NCI-H2227 (cell line): ENCODE measurements around the gene LIN37.

Experiments used
- DNase-seq: peaks from one replicate; lab custom pipeline; 2025; ENCODE audit not compliant: unreplicated experiment; lab: John Stamatoyannopoulos, UW

LIN37 gene

GRCh38 chr19:35734273-35734672 lies 14.1 kb upstream of the LIN37 start:
- DNase-seq: no peak

GRCh38 chr19:35734889-35735288 lies 13.5 kb upstream of the LIN37 start:
- DNase-seq: no peak

- no peak for DNase-seq
Observed at GRCh38 chr19:35736913-35737886, 11.2 kb upstream of the LIN37 start.

GRCh38 chr19:35738021-35738886 lies 10.1 kb upstream of the LIN37 start:
- DNase-seq: no peak

- DNase-seq: no peak
Observed at GRCh38 chr19:35738887-35739229, 9.5 kb upstream of the LIN37 start.

GRCh38 chr19:35739275-35740107 lies 8.9 kb upstream of the LIN37 start:
- DNase-seq: no peak

GRCh38 chr19:35740108-35740422 lies 8.3 kb upstream of the LIN37 start:
- DNase-seq: no peak

GRCh38 chr19:35740423-35741202 lies 7.8 kb upstream of the LIN37 start:
- DNase-seq: peak; percentile 100

GRCh38 chr19:35741203-35741515 lies 7.2 kb upstream of the LIN37 start:
- no peak for DNase-seq

- no peak for DNase-seq
Observed at GRCh38 chr19:35742121-35742724, 6.2 kb upstream of the LIN37 start, which contains the start of gene IGFLR1. Gene IGFLR1, minus strand, starts transcription at chr19:35742452. Its CDS starts 1,272 bp downstream, at chr19:35741180.

- no peak for DNase-seq
Observed at GRCh38 chr19:35743640-35744429, 4.5 kb upstream of the LIN37 start.

- peak; percentile 100 for DNase-seq
Observed at GRCh38 chr19:35744430-35745327, 3.7 kb upstream of the LIN37 start.

- DNase-seq: peak; percentile 100
Observed at GRCh38 chr19:35745328-35746086, 2.9 kb upstream of the LIN37 start, which contains the start of the genes PSENEN and U2AF1L4. Gene PSENEN, plus strand, starts transcription at chr19:35745651. Its CDS starts 280 bp downstream, at chr19:35745931. Gene U2AF1L4, minus strand, starts transcription at chr19:35745418. Its CDS starts 27 bp downstream, at chr19:35745391.

GRCh38 chr19:35746087-35746462 lies 2.3 kb upstream of the LIN37 start:
- no peak for DNase-seq

- DNase-seq: no peak
Observed at GRCh38 chr19:35746531-35746930, 1.8 kb upstream of the LIN37 start.

- DNase-seq: no peak
Observed at GRCh38 chr19:35750167-35750566, 1.8 kb downstream of the LIN37 start.
